Choroid plexus epithelial cell (primary cell): ENCODE results near the gene OR10AG1.

Experiments
- DNase-seq: peaks from one replicate; pipeline ENCODE4 v3.0.0-alpha.2; 2010; ENCODE audit warnings: low read depth
- H3K4me3 ChIP-seq: 2 replicates; pipeline ENCODE4 v1.5.1; 2011; ENCODE audit warnings: low read depth, mild to moderate bottlenecking, control low read depth, low read length, moderate library complexity
- TF ChIP-seq, protein P1 (sequence below): conservative IDR thresholded peaks from 2 replicates; pipeline ENCODE4 v1.5.1; 2011; ENCODE audit warnings: low read depth, mild to moderate bottlenecking, control low read depth, inconsistent platforms, low read length, moderate library complexity

The OR10AG1 gene

DNA sequence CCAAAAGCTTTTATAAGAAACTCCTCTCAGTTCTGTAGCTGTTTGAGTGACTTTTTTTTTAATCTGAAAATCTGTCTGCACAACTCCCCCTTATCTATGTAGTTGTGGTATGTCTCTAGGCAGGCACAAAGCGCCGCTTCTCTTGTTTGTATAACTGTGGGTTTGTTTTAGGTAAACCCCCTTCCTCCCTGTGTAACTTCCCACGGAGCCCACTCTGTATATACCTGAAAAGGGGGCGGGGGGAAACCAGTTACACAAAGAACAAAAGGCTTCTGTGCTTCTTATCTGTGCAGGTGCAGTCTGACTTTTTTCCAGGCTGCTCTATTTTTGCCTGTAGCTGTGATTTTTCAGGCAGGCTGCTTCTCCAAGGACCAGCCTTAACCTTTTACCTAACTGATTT lies 13.2 kb downstream of the OR10AG1 start:
- TF ChIP-seq, protein P1, sequence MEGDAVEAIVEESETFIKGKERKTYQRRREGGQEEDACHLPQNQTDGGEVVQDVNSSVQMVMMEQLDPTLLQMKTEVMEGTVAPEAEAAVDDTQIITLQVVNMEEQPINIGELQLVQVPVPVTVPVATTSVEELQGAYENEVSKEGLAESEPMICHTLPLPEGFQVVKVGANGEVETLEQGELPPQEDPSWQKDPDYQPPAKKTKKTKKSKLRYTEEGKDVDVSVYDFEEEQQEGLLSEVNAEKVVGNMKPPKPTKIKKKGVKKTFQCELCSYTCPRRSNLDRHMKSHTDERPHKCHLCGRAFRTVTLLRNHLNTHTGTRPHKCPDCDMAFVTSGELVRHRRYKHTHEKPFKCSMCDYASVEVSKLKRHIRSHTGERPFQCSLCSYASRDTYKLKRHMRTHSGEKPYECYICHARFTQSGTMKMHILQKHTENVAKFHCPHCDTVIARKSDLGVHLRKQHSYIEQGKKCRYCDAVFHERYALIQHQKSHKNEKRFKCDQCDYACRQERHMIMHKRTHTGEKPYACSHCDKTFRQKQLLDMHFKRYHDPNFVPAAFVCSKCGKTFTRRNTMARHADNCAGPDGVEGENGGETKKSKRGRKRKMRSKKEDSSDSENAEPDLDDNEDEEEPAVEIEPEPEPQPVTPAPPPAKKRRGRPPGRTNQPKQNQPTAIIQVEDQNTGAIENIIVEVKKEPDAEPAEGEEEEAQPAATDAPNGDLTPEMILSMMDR: no peak
- DNase-seq: no peak
- H3K4me3 ChIP-seq: no peak overlapping the region

DNA sequence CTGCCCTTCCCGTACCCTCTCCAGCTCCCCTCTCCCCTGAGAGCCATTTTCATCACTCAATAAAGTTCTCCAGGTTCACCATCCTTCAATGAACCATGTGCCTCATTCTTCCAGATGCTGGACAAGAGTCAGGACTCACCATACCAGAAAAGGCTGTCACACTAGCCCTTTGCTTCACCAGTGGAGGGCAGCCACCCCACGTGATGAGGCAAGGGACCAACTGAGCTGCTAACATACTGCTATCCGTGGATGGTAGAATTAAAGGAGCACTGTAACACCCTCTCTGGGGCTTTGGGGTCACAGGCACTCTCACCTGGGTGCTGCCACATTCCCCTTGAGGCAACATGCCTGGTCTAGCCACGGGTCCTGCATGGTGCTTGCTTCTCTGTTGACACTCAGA lies 20.4 kb downstream of the OR10AG1 start:
- TF ChIP-seq, protein P1: no peak
- no peak for DNase-seq
- H3K4me3 ChIP-seq: no peak overlapping the region

DNA sequence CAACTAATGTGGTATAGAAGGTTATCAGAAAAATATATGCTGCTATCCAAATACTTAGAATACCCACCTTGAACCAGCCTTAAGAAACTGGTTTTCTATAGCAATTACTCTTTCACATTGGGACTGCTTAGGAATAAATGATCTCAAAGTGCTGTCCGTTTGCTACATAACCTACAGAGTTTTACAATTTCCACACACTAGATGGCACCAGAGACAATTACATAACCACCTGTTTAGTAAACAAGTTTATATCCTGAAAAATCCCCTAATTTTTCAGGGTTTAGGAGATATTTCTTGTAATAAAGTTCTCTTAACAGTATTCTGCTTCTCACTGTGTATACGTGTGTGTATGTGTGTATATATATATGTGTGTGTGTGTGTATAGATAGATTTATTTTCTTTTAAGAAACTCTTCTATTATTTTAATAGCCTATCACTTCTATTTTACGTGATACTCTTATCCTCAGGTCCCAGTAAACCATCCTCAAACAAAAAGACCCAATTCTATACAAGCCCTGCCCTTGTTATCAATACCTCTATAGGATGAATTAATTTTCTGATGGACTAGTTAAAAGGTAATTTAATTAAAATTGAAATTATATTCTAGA lies 26.9 kb downstream of the OR10AG1 start:
- H3K4me3 ChIP-seq: no peak overlapping the region
- peak; percentile 48 for DNase-seq
- TF ChIP-seq, protein P1: peak; percentile 37

DNA sequence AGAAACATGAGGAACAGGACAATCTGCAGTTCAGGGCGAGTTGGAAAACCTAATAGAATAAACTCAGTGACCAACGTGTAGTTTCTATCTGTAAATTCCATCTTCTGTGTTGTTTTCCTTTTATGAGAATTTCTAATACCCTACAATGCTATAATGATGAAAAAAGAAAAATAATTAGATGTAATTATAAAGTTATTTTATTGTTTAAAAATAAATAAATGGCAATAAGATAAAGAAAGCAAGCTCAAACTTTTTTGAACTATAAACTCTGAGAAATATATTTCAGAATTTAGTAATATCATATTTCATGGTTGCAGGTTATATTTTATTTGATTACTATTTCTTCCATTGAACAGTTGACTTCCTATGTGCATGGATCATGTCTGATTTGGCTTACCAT lies 33.4 kb downstream of the OR10AG1 start, which contains the start of gene OR5I1:
Gene OR5I1, minus strand, starts transcription at position 101 of the 400 bp plus-strand sequence. Its CDS starts 0 bp downstream, at position 101.
- no peak for DNase-seq
- TF ChIP-seq, protein P1: no peak
- H3K4me3 ChIP-seq: no peak within 1 kb of the TSS

DNA sequence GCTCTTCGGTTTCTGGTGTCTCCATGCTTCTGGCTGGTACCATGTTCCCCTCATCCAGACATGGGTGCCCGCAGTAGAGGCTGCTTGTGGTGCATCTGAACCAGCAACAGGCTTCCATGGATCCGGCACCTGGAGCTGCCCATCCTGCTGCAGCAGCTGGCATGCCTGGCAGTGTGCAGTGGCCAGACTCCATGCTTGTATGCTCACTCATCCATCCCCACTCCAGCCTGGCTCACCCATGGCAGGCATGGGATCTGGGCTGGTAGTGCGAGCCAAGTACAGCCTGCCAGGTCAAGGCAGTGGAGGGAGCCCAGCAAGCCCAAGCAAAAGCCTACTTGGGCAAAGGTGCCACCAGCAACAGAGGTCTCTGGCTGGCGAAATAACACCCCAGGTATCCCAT lies 49.2 kb downstream of the OR10AG1 start:
- DNase-seq: no peak
- no peak overlapping the region for H3K4me3 ChIP-seq
- TF ChIP-seq, protein P1: no peak
